ELR (cell line): Measurements from ENCODE around the gene PKDREJ.
"Not testable (repeated sequence)": the region's sequence is repeated elsewhere in the genome, so short reads cannot be mapped to it uniquely, and the experiment has no call there.

Experiments used
- DNase-seq: peaks from one replicate; pipeline ENCODE4 v3.0.0-alpha.2; 2015; ENCODE audit warnings: low read depth

PKDREJ gene

DNA sequence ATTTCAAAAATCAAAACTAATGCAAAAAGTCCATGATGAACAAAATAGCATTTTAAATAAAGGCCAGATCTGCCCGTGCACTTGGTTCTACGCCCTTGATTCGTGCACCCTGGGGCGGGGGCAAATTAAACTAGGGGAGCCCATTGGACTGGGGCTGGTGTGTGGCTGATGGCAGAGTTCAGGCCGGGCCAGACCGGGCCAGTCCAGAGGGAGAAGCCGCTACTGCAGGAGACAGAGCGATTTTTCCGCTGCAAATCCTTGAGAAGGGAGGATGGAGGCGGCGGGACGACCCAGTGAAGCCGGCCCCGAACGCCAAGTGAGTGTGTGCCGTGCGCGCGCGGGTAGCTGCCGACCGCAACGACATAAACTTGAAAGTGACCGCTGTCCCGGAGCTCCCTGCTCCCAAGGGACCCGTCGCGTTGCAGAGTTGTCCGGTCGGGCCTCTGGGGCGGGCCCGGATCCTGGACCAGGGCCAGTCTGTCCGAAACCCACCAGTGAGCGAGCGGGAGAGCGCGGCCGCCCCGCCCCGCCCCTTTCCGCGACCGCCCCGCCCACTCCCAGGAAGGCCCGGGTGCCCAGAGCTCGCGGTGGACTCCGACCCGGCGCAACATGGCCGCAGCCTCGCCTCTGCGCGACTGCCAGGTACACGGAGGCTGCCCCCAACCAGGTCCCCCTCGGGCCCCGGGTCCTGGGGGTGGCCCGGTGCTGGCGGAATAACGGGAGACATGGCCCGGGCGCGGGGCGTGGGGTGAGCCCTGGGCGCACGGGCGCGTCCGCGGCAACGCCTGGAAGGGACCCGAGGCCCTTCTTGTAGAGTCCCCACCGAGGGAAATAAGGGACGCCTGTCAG, 4.5 kb upstream of the PKDREJ start, which contains the start of gene TTC38:
Gene TTC38 (plus strand): TSS at position 578 of the 849 bp plus-strand sequence. CDS start 32 bp downstream, at position 610.
- peak; percentile 86 for DNase-seq

DNA sequence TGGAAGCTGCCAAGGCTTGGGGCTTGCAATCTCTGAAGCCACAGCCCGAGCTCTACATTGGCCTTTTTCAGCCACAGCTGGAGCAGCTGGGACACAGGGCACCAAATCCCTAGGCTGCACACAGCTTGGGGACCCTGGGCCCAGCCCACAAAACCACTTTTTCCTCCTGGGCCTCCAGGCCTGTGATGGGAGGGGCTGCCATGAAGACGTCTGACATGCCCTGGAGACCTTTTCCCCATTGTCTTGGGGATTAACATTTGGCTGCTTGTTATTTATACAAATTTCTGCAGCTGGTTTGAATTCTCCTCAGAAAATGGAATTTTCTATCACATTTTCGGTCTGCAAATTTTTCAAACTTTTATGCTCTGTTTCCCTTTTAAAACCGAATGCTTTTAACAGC, 2.5 kb upstream of the PKDREJ start:
- not testable (repeated sequence) for DNase-seq

- not testable (repeated sequence) for DNase-seq
Observed at GRCh38 chr22:46264520-46264919, 1.4 kb upstream of the PKDREJ start.

GRCh38 chr22:46262449-46263215, 511 bp downstream of the PKDREJ start:
- DNase-seq: no peak

GRCh38 chr22:46260038-46260437, 3.1 kb downstream of the PKDREJ start:
- no peak for DNase-seq

DNA sequence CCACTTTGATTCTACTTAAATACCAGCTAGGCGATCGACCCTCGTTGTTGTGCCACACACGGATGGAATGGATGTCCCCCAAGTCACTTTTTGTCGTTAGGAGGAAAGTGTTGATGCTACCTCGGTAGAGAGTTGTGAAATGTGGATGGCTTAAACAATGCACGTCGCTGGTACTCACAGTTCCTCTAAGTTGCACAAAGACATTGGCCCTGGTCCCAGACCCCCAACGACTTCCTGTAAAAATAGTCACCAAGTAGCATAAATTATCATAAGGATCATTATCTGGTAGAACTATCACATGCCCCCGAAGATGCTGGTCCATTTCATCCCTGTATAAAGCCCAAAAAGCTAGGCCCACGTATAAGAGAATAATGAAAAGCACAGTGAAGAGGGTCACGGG, 3.8 kb downstream of the PKDREJ start:
- no peak for DNase-seq

GRCh38 chr22:46256358-46256958, 6.7 kb downstream of the PKDREJ start:
- DNase-seq: peak; percentile 74

DNA sequence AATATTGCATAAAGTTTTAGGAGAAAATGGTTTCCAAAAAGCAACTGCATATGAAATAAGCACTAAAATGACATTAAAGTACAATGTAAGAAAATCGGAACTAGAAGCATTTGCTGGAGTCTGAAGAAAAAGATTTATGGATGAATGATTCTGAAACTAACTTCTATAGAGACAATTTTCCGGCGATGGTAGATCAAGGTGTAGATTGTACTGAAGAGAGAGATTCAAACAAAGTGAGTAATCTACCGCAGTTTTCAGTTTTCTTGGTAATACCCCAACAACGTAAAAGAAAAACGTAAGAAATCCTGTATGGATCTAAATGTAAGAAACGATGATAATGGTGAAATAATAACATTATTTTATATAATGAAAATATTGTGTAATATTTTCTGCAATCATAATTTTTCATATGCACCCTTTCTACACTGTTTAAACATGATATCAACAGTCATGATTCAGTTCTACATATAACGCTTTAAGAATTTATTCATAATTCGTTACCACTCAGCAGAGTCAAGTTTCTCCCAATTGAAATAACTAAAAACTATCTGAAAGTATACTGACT, 11.2 kb downstream of the PKDREJ start:
- no peak for DNase-seq

DNA sequence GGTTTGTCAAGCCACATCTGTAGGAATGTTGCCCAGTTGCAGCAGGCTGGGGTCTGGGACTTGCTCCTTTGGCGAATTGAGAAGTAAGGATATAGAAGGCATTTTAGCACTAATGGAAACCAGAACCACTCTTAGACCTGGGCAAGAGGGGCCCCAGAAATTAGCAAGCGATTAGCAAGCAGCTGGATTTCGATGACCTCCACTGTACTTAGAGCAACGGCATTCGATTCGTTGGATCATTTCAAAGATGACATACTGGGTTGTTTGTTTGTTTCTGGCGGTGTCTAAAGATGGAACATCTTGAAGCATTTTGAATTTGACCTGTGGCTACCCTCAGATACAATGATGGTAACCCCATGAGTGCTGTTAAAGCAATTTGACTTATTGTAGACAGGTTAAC, 11.9 kb downstream of the PKDREJ start:
- peak; percentile 19 for DNase-seq

GRCh38 chr22:46250783-46251125, 12.4 kb downstream of the PKDREJ start:
- DNase-seq: peak; percentile 15

- DNase-seq: peak; percentile 90
Observed at GRCh38 chr22:46250035-46250782, 12.9 kb downstream of the PKDREJ start, which contains the start of gene CDPF1. TSS of gene CDPF1 (minus strand) at chr22:46250293. CDS start at chr22:46248284, 2,009 bp downstream.

- no peak for DNase-seq
Observed at GRCh38 chr22:46247443-46247975, 15.6 kb downstream of the PKDREJ start.

DNA sequence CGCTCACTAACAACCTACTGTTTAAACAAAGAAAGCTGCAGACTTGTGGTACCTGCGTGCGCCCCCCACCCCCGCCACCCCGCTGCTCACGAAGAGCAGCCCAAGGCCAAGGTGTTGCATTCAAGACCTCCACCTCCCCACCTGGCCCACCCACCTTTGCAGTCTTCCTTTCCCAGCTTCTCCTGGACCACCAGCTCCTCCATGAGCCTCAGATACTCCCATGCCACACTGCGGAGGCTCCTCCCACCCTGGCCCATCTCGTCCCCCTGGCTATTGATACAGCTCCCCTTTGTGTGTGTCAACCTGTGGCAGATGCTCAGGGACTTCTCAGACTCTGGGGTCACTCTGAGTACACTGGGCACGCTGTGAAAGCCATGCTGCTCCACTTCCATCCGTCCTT, 17.0 kb downstream of the PKDREJ start:
- DNase-seq: no peak

DNA sequence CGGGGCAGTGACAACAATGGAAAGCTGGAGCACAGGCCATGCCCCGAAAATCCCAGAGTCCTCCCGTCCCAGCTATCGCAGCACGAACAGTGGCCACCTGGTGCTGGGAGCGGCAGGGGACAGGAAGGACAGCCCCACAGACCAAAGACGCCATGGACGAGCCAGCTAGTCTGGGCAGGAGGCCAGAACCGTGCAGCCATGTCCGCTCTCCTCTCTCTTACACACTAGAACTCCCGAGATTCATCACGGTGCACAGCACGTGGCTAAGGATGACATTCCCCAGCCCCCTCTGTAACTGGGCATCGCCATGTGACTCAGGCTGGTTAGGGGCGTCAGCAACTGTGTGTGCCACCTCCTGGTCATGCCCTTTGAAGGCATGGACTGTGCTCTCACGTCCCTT, 17.6 kb downstream of the PKDREJ start:
- no peak for DNase-seq

DNA sequence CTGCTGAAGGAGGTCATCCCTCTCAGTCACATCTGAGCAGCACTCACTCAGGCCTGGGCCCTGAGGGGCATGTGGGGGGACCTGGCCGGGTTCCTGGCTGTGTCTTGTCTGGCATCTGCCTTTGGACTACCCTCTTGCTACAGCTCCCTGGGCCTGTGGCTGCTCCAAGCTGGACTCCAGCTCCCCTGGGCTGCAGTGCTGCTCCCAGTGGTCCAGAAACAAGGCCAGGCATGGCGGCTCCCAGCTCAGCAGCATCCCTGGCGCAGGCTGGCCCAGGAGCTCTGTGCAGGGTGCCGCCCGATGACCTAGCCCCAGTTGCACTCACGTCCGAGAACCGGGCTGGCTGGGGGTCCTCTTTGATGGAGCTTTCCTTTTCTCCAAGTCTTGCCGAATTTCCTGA, 18.4 kb downstream of the PKDREJ start:
- no peak for DNase-seq

DNA sequence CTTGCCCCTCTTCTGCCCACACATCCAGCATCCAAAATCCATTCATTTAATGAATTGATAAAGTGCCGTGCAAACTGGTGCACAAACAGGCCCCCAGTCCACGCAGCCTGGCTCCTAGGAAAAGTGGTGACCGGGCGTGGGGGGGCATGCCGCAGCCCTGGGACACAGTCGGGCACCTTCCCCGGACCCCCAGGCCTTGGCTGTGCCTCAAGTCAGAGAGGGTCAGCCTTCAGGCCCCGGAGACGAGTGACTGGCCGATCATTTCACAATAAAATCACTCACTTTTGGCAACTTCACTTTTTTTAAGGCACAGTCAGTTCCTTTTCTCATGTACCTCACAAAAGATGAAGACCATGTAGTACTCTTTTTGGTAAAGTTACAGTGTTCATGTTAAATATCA, 21.1 kb downstream of the PKDREJ start:
- no peak for DNase-seq

DNA sequence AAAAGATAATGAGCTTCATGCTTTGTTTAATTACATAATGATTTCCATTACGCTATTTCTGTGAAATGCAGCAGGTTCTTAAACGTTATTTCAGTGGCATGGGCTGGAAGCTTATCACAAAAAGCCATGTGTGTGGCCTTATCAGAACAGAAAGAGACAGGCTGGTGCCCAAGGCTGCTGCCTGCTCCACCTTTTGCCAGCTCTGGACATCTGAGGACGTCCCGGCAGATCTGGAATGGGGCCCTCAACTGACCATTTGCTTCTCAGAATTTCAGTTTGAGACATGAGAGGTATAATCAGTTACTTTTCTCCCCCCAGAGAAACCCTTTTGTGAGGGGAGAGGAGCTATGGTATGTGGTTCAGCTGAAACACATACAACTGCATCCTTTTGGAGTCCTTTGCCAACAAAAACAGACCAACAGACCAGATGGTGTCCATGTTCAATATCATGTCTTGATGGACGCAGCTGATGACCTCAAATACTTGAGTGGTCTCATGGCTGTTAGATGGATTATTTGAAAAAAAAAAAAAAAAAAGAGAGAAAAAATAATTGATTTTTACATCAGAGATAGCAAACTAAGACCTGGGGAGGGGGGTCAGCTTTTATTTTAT, 21.6 kb downstream of the PKDREJ start:
- no peak for DNase-seq

DNA sequence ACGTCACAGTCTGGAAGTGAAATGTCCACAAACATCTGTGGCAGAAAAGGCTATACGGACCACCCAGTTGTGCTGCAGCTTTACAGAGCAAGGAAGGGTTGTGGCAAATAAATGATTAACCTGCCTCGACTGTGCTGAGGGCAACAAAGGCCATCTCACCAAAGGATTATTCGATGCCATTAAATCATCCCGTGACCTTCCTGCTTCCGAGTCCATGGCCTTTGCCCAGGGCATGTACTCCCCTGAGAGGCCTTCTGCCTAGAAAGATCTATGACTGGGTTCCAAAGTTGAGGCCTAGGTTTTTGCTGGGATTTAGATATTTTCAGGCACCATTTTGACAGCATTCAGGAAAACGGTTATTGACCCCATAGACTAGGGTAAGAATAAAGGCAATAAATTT, 22.2 kb downstream of the PKDREJ start:
- DNase-seq: no peak

- no peak for DNase-seq
Observed at GRCh38 chr22:46240506-46240905, 22.6 kb downstream of the PKDREJ start.

DNA sequence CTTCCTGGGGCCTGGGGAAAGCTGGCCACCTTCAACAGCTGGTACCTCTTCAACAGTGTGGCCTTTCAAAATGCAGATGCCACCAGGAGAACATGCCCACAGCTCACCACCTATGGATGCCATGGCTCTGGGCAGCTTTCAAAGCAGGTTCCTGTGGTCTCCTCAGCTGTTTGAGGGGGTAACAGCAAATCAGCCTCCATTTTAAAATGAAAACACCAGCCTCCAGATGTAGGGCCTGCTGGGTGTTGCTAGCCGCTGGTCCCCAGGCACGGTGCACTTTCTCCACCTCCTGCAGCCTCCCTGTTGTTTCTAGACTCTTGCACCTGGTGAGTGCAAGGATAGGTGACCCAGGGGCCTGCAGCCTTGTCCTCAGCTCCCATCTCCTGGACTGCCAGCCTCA, 23.1 kb downstream of the PKDREJ start:
- no peak for DNase-seq
